HG02943 (cell line): ENCODE measurements around the gene COL9A2.

ENCODE experiments used
- ATAC-seq: cut with Tn5 transposase; IDR thresholded peaks from one replicate; pipeline ENCODE4 v1.9.1; 2021; ENCODE audit warnings: mild to moderate bottlenecking, low read depth, moderate library complexity; ENCODE audit not compliant: unreplicated experiment

The COL9A2 gene

DNA sequence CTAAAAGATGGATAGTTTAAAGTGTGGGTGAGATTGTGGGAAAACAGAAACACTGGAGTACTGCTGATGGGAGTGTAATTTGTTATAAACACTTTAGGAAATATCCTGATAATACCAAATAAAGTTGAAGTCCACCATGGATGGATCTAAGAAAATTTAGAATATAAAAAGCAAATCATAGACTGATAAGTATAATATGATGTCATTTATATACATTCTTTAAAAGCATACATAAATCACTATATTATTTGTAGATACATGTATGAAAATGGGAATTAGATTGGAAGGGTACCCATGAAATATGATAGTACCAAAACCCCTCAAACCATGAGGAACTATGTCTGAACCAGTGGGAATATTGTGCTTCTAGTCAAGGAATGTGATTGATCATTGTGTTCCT, 51.2 kb downstream of the COL9A2 start:
- ATAC-seq: no peak

DNA sequence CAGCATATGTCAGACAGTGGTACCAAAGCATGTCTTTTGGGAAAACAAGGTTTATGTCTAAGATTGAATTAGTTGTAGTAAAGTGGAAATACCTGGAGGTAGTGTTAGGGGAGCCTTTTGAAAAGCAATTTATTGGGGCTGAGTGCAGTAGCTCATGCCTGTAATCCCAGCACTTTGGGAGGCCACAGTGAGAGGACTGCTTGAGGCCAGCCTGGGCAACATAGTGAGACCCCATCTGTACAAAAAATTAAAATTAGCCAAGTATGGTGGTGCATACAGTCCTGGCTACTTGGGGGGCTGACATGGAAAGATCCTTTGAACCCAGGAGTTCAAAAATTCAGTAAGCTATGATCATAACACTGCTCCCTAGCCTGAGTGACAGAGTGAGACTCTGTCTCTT, 51.8 kb downstream of the COL9A2 start:
- no peak for ATAC-seq

DNA sequence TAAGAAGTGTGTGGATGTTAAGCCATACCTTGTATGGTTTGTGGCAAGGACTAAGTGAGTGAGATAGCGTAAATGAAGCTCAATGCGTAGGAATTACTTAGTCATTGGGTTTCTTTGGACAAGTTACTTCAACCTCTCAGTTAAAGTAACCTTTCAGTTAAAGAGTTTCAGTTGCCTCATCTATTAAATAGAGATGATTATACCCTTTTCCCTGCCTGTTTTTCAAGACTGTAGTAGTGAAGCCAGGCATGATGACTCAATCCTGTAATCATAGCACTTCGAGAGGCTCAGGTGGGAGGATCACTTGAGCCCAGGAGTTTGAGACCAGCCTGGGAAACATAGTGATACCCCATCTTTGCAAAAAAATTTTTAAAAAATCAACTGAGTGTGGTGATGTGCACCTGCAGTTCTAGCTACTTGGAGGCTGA, 52.7 kb downstream of the COL9A2 start:
- no peak for ATAC-seq

DNA sequence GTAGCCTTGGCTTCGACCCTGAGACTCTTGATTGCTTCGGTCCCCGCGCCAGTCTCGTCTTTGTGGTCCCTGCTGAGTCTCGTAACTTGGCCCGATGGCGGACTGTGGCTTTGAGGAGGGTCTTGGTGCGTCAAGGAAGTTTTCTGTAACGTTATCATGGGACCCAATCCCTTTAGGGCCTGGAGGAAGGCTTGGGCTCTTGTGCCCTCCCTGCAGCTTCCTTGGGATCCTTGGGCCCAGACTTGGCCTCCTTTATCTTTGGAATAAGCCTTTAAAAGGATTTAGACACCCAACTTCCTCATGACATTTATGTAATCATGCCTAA, 58.7 kb downstream of the COL9A2 start:
- no peak for ATAC-seq

DNA sequence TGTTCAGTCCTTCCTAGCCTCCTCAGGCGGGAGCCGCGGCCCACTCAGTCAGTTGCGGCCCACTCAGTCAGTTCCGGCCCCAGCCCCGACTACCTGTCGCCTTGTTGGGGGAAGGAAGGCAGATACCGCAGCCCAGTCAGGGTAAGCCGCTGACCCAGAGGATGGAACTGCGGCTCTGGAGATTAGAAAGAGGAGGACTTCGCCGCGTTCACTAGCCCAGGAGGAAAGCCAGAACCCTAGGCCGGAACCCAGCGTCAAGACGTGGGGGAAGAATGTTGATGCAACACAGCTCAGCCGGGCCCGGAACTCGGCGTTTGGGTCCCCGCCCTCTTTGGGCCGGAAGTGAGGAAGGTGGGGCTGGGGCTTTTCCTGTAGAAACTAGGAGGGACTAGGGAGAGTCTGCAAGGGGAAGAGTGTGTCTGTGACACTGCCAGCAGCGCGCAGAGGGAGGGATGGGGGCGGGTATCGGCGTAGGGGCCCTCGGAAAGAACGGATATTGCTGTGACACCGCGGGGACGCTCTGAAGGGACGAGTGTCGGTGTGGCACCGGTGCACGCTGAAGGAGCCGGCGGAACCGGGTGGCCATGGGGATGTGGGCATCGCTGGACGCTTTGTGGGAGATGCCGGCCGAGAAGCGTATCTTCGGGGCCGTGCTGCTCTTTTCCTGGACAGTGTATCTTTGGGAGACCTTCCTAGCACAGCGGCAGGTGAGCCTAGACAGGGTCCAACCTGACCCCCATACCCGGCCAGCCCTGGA, 59.2 kb downstream of the COL9A2 start, which contains the start of gene ZMPSTE24:
Gene ZMPSTE24, plus strand, starts transcription at position 549 of the 757 bp plus-strand sequence. Its CDS starts 36 bp downstream, at position 585.
- peak; percentile 87 for ATAC-seq

DNA sequence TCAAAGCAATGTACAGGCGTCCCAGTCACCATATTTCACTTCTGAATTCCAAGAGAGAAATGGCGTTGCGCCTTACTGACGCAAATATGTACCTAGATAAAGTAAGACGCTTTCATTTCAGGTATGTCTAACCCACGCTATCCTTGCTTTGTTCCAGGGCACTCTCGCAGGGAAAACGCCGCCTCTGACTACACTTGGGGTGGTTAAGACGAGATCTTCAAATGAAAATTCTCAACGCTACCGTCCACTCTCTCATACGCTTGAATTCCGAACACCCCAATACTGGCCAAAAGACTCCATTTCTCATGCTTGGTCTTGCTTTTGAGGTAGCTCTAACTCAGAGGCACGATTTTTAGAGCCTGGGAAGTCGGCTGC, 59.8 kb downstream of the COL9A2 start:
- peak; percentile 9 for ATAC-seq

DNA sequence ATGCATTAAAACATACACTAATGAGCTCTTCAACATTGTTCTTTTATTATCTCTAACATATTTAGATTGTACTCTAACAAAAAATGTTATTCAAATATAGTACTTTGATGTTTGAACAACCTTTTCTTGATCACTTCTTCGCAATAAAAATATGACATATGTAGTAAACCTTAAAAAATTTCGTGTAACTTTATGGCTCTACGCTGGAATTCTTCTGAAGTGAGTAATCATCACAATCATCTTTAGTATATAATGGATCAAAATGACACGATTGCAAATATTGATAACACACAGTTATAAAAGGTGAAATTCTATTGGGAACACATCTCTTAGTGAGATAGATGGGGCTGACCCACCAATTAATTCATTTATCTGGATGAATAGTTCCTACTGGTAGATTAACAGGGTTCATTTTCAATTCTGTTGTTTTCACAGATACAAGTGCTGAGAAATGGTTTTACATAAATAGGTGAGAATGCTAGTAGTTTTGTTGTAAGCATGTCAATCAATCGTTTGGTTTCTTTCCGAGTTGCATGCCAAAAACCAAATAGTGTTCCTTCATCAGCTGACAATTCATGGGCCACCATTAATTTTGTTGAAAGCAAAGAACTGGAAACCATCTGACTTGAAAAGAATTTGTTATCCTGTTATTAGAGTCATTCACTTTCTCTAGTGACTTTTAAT, 60.5 kb downstream of the COL9A2 start:
- ATAC-seq: no peak

DNA sequence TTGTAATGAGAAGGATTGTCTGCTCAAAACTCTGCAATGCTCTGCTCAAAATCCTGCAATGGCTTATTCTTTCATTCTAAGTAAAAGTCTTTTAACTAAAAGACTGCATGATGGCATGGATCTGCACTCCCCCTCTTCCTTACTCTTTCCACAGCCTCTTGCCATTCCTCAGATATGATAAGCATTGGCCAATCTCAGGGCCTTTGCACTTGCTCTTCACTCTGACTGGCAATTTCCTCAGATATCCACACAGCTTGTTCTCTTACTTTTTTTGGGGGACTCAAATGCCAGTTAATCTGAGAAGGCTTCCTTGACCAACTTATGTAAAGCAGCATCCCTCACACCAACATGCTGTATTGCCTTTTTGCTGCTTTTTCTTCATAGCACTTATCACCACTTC, 61.9 kb downstream of the COL9A2 start:
- no peak for ATAC-seq

DNA sequence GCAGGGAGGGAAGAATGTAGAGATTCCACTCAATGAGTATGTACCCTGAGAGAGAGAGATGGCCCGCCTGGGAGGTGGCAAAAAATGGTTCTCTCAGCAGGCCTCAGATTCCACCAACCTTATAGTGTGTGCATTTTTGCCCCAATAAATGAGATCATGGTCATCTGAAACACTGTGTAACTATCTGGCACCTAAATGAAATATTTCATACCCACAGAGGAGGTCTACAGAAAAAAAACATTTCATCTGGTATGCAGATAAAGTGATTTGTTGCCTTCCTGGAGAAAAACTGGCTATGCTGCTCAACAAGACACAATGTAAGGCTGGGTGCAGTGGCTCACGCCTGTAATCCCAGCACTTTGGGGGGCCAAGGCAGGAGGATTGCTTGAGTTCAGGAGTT, 64.5 kb downstream of the COL9A2 start:
- ATAC-seq: no peak

DNA sequence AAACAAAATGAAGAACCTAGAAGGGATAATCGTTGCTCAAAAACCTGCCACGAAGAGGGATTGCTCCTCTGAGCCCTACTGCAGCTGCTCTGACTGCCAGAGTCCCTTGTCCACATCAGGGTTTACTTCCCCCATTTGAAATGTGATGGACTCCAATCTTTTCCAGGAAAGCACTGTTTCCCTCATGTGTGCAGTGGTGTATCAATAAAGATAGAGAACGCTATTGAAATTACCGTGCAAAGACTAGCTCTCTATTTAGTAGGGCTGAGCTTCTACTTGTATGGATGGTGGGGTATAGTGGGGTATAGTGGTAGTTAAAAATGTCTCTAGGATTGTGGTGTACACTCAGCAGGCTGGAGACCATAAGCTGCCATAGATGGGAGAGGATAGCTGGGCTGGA, 65.6 kb downstream of the COL9A2 start:
- ATAC-seq: no peak
